Measurements from ENCODE around the gene LYPD6B.

LYPD6B gene

GRCh38 chr2:149019768-149020167 is 18.7 kb upstream of the LYPD6B start:
- DNase-seq (ENCODE audit: low spot score), result no peak
- no peak overlapping the region for H3K27ac ChIP-seq
- POLR2A ChIA-PET (ENCODE audit: low non-redundant PET), result no interaction called here
- CTCF ChIA-PET, result interaction anchor here (0.7 to 0.9 kb wide), 2 partner anchors 18 to 489 kb away, joined by 3 to 4 read pairs; no protein-coding TSS in a partner anchor
- TF ChIP-seq CTCF (conservative IDR thresholded peaks at IDR 0.05; ENCODE audit: low read depth), result no peak

GRCh38 chr2:149020432-149020851 is 18.1 kb upstream of the LYPD6B start:
- TF ChIP-seq CTCF (conservative IDR thresholded peaks at IDR 0.05; ENCODE audit: low read depth), result no peak
- no peak overlapping the region for H3K27ac ChIP-seq
- DNase-seq (ENCODE audit: low spot score), result no peak
- CTCF ChIA-PET, result interaction anchor here (0.7 kb wide), 1 partner anchor 26 kb away, joined by 3 read pairs; no protein-coding TSS in a partner anchor
- POLR2A ChIA-PET (ENCODE audit: low non-redundant PET), result no interaction called here

GRCh38 chr2:149021271-149021719 is 17.2 kb upstream of the LYPD6B start:
- no peak for DNase-seq (ENCODE audit: low spot score)
- ChIA-PET POLR2A (ENCODE audit: low non-redundant PET) (no interaction called here), CTCF (no interaction called here)
- TF ChIP-seq CTCF (conservative IDR thresholded peaks at IDR 0.05; ENCODE audit: low read depth), result no peak
- H3K27ac ChIP-seq, result no peak overlapping the region

- no peak for DNase-seq (ENCODE audit: low spot score)
- no peak overlapping the region for H3K27ac ChIP-seq
- POLR2A ChIA-PET (ENCODE audit: low non-redundant PET), result no interaction called here
- CTCF ChIA-PET, result interaction anchor here (0.5 to 0.6 kb wide), 2 partner anchors 71 to 1384 kb away, joined by 3 read pairs; no protein-coding TSS in a partner anchor
- TF ChIP-seq CTCF (conservative IDR thresholded peaks at IDR 0.05; ENCODE audit: low read depth), result no peak
Measured at GRCh38 chr2:149021761-149022160, 16.7 kb upstream of the LYPD6B start.

GRCh38 chr2:149023091-149023490 is 15.4 kb upstream of the LYPD6B start:
- ChIA-PET POLR2A (ENCODE audit: low non-redundant PET) (no interaction called here), CTCF (interaction anchor here (0.6 kb wide), 1 partner anchor 382 kb away, joined by 4 read pairs; no protein-coding TSS in a partner anchor)
- no peak for DNase-seq (ENCODE audit: low spot score)
- H3K27ac ChIP-seq, result no peak overlapping the region
- TF ChIP-seq CTCF (conservative IDR thresholded peaks at IDR 0.05; ENCODE audit: low read depth), result no peak

- no peak for TF ChIP-seq CTCF (conservative IDR thresholded peaks at IDR 0.05; ENCODE audit: low read depth)
- CTCF ChIA-PET, result interaction anchor here (0.5 to 1.0 kb wide), 2 partner anchors 533 to 546 kb away, joined by 3 to 5 read pairs; no protein-coding TSS in a partner anchor
- DNase-seq (ENCODE audit: low spot score), result peak; percentile 90
- H3K27ac ChIP-seq, result peak overlapping the region; percentile 68
- POLR2A ChIA-PET (ENCODE audit: low non-redundant PET), result no interaction called here
Measured at GRCh38 chr2:149027590-149028250, 10.8 kb upstream of the LYPD6B start.
